Hepatocyte (in vitro differentiated cells): Measurements from ENCODE around the gene DUOXA1. TPM values are rescaled to one million over a fixed set of nuclear protein-coding genes. Genes with fewer than 3 reads are reported as not detected.
A peak's percentile ranks its signal among the peaks of the same experiment; 100 is the strongest.

ENCODE experiments used
- DNase-seq: peaks from one replicate; pipeline ENCODE4 v3.0.0-alpha.2; 2016; ENCODE audit warnings: low spot score
- H2AFZ ChIP-seq: fragments of 200-600 bp; sonication (generic); 2 replicates; pipeline ENCODE4 v1.6.0; 2016; ENCODE audit warnings: antibody characterized with exemption, mild to moderate bottlenecking
- H3K27ac ChIP-seq: fragments of 200-600 bp; sonication (generic); 2 replicates; pipeline ENCODE4 v1.5.1; 2016; ENCODE audit warnings: mild to moderate bottlenecking
- H3K27me3 ChIP-seq: fragments of 200-600 bp; sonication (generic); 2 replicates; pipeline ENCODE4 v1.6.1; 2016
- H3K36me3 ChIP-seq: fragments of 200-600 bp; sonication (generic); replicated peaks from 2 replicates; pipeline ENCODE4 v1.5.1; 2016; ENCODE audit warnings: low read depth; ENCODE audit not compliant: insufficient read depth
- H3K4me1 ChIP-seq: fragments of 200-600 bp; sonication (generic); 2 replicates; pipeline ENCODE4 v1.5.1; 2016; ENCODE audit warnings: mild to moderate bottlenecking, moderate library complexity; ENCODE audit not compliant: insufficient read depth
- H3K4me2 ChIP-seq: fragments of 200-600 bp; sonication (generic); 2 replicates; pipeline ENCODE4 v1.6.0; 2016
- H3K4me3 ChIP-seq: fragments of 200-600 bp; sonication (generic); 2 replicates; pipeline ENCODE4 v1.5.1; 2016; ENCODE audit warnings: mild to moderate bottlenecking
- H3K79me2 ChIP-seq: fragments of 200-600 bp; sonication (generic); 2 replicates; pipeline ENCODE4 v1.6.0; 2017; ENCODE audit warnings: mild to moderate bottlenecking
- H3K9me2 ChIP-seq: fragments of 200-600 bp; sonication (generic); replicated peaks from 2 replicates; pipeline ENCODE4 v1.6.0; 2017; ENCODE audit warnings: mild to moderate bottlenecking; ENCODE audit not compliant: insufficient read depth
- H3K9me3 ChIP-seq: fragments of 200-600 bp; sonication (generic); 2 replicates; pipeline ENCODE4 v1.5.1; 2016; ENCODE audit warnings: low read depth, mild to moderate bottlenecking
- H4K20me1 ChIP-seq: fragments of 200-600 bp; sonication (generic); 2 replicates; pipeline ENCODE4 v1.6.0; 2016; ENCODE audit warnings: mild to moderate bottlenecking; ENCODE audit not compliant: insufficient read depth, poor library complexity, severe bottlenecking
- EZH2 ChIP-seq: fragments of 200-600 bp; sonication (generic); IDR thresholded peaks from 2 replicates; pipeline ENCODE4 v1.6.1; 2016; ENCODE audit warnings: antibody characterized with exemption, mild to moderate bottlenecking, borderline replicate concordance
- EZH2phosphoT487 ChIP-seq: fragments of 200-600 bp; sonication (generic); IDR thresholded peaks from one replicate; pipeline ENCODE4 v1.6.1; 2018; ENCODE audit warnings: antibody characterized with exemption, mild to moderate bottlenecking, low read depth, moderate library complexity; ENCODE audit not compliant: unreplicated experiment, severe bottlenecking
- WGBS: methylation state at CpG from one replicate; pipeline ENCODE4 v1.1.6; 2016; ENCODE audit warnings: low lambda C conversion rate; ENCODE audit errors: missing lambda C conversion rate; 5-methylcytosine and 5-hydroxymethylcytosine counted together
- polyA plus RNA-seq: library from polyadenylated mRNA; unstranded; fragments of >200 nt; fragmentation: Nextera tagmentation; extraction: Ambion mirVana; gene quantifications from 2 replicates; pipeline ENCODE4 v1.2.1, GENCODE V29; 2016
- total RNA-seq: library from RNA; depleted of rRNA; stranded (reverse); fragments of >200 nt; gene quantifications from 2 replicates; pipeline ENCODE4 v1.2.3, GENCODE V29; 2014
- TF ChIP-seq, protein P1 (sequence below): fragments of 200-600 bp; sonication (generic); IDR thresholded peaks from 2 replicates; pipeline ENCODE4 v1.5.1; 2016; ENCODE audit warnings: antibody characterized with exemption, mild to moderate bottlenecking; ENCODE audit not compliant: poor library complexity

DUOXA1 gene
- total and polyA plus RNA-seq, 2 experiments from 2014 or later: 10.9 to 15.2 TPM

DNA sequence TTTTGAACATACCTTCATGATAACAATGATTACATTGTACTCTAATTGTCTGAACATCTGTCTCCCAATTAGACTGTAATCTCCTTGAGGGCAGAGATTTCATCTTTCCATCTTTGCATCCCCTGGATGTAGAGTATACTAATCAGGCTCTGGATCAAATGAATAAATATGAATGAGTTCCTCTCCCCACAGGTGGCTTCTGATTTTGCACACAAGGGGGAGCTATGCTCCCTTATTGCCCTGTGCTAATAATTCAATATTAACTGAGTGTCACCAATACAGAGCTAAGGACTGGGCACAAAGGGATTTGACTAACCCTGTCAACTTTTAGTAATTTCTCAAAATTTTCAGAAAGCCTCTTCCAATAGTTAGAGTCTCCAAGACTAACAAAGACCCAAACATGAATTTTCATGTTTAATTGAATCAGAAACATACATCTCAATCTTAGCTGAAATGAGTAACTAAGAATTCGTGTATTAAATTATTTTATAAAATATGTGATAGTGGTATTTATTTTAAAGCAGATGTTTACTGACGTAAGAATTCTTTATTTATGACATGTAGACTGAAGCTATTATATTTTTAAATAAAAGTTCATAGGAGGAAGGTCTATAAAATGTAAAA lies 3.0 kb downstream of the DUOXA1 start:
- Histone ChIP-seq H4K20me1 (no peaks in the 10 kb centered on the region), H3K79me2 (no peaks in the 10 kb centered on the region), H2AFZ (no peak overlapping the region), H3K4me2 (no peak overlapping the region), H3K27me3 (peaks cover 61% of the 10 kb centered on the region), H3K9me3 (no peaks in the 10 kb centered on the region), H3K4me3 (no peak overlapping the region), H3K4me1 (peaks cover 19% of the 10 kb centered on the region), H3K9me2 (no peaks in the 10 kb centered on the region), H3K36me3 (no peaks in the 10 kb centered on the region), H3K27ac (no peak overlapping the region)
- no peak for TF ChIP-seq EZH2phosphoT487
- TF ChIP-seq, protein P1, sequence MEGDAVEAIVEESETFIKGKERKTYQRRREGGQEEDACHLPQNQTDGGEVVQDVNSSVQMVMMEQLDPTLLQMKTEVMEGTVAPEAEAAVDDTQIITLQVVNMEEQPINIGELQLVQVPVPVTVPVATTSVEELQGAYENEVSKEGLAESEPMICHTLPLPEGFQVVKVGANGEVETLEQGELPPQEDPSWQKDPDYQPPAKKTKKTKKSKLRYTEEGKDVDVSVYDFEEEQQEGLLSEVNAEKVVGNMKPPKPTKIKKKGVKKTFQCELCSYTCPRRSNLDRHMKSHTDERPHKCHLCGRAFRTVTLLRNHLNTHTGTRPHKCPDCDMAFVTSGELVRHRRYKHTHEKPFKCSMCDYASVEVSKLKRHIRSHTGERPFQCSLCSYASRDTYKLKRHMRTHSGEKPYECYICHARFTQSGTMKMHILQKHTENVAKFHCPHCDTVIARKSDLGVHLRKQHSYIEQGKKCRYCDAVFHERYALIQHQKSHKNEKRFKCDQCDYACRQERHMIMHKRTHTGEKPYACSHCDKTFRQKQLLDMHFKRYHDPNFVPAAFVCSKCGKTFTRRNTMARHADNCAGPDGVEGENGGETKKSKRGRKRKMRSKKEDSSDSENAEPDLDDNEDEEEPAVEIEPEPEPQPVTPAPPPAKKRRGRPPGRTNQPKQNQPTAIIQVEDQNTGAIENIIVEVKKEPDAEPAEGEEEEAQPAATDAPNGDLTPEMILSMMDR: peak; percentile 47
- WGBS: 54% methylated on average over 2 of the region's 2 CpGs
- no peak for DNase-seq

DNA sequence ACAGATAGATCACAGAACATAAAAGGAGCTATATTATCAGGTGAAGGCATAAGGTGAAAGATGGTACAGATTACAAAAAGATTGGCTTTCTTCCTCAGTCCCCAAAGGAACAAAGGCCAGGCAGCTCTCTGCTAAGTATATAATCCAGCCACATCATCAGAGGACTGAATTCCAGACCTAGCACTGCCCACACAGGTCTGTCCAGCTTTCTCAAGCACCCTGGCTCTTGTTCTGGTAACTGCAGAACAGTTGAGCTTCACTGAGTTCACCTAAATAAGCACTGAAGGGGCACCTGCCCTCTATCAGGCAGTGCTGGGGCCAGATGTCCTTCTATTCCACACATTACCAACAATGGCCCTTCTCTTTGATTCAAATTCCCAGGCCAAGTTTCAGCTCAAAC lies 6.3 kb downstream of the DUOXA1 start:
- Histone ChIP-seq H3K27ac (no peak overlapping the region), H3K9me2 (no peaks in the 10 kb centered on the region), H3K9me3 (no peaks in the 10 kb centered on the region), H3K79me2 (no peaks in the 10 kb centered on the region), H4K20me1 (no peaks in the 10 kb centered on the region), H2AFZ (no peak overlapping the region), H3K27me3 (peaks cover 36% of the 10 kb centered on the region), H3K4me1 (peaks cover 3% of the 10 kb centered on the region), H3K36me3 (no peaks in the 10 kb centered on the region), H3K4me2 (no peak overlapping the region), H3K4me3 (no peak overlapping the region)
- TF ChIP-seq, protein P1: no peak
- TF ChIP-seq EZH2phosphoT487 (no peak), EZH2 (no peak)
- no peak for DNase-seq

DNA sequence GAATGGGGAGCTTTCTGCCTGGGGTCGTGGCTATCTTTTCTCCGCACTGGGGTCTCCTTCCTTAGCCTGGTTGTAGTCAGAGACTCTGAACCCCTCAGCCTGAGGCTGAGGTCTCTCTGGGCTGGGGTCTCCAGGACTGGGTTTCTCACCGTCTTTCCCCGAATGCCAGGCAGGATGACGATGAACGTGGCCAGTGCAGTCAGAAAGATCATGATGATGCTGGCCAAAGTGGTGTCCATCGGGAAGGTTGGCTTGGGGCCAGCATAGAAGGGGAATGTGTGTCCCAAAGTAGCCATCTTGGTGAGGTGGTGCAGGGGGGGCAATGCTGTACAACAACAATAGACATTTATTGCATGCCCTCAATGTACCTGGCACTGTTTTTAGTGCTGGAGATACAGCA lies 7.0 kb downstream of the DUOXA1 start:
- Histone ChIP-seq H3K36me3 (no peaks in the 10 kb centered on the region), H2AFZ (no peak overlapping the region), H3K27ac (no peak overlapping the region), H3K4me3 (no peak overlapping the region), H4K20me1 (no peaks in the 10 kb centered on the region), H3K9me3 (no peaks in the 10 kb centered on the region), H3K4me2 (no peak overlapping the region), H3K27me3 (peaks cover 30% of the 10 kb centered on the region), H3K4me1 (peaks cover 3% of the 10 kb centered on the region), H3K79me2 (no peaks in the 10 kb centered on the region), H3K9me2 (no peaks in the 10 kb centered on the region)
- DNase-seq: no peak
- TF ChIP-seq EZH2phosphoT487: no peak
- TF ChIP-seq, protein P1: no peak
- no peak for TF ChIP-seq EZH2
- 93% methylated on average over 7 of the region's 7 CpGs for WGBS
